Adrenal gland (tissue), 5 donors: ENCODE data around the gene SLC41A2.

ENCODE experiments used
- POLR2A ChIP-seq, 2 donors: fragments of 450-650 bp; IDR thresholded peaks; one replicate each; pipeline ENCODE4 v1.6.1; 2017; ENCODE audit warnings: antibody characterized with exemption in 2 of 2, mild to moderate bottlenecking in 2 of 2, moderate library complexity in 1 of 2
- TF ChIP-seq, protein P1 (sequence below), 6 experiments: fragments of 450-650 bp in 4 of 6; fragments of 200-600 bp in 2 of 6; sonication (generic) in 1 of 6; IDR thresholded peaks; 1 replicate in 5 of 6; 2 replicates in 1 of 6; pipeline versions ENCODE4 v1.5.1 to v1.8.0; 2016 to 2021; ENCODE audit warnings: antibody characterized with exemption in 6 of 6, mild to moderate bottlenecking in 2 of 6, moderate library complexity in 1 of 6
- donor health status: DM: no; HTN: no; CAD: no.

GRCh38 chr12:104958001-104958804 lies at the start of gene SLC41A2:
- TF ChIP-seq, protein P1, sequence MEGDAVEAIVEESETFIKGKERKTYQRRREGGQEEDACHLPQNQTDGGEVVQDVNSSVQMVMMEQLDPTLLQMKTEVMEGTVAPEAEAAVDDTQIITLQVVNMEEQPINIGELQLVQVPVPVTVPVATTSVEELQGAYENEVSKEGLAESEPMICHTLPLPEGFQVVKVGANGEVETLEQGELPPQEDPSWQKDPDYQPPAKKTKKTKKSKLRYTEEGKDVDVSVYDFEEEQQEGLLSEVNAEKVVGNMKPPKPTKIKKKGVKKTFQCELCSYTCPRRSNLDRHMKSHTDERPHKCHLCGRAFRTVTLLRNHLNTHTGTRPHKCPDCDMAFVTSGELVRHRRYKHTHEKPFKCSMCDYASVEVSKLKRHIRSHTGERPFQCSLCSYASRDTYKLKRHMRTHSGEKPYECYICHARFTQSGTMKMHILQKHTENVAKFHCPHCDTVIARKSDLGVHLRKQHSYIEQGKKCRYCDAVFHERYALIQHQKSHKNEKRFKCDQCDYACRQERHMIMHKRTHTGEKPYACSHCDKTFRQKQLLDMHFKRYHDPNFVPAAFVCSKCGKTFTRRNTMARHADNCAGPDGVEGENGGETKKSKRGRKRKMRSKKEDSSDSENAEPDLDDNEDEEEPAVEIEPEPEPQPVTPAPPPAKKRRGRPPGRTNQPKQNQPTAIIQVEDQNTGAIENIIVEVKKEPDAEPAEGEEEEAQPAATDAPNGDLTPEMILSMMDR (IDR thresholded peaks at IDR 0.05) = peak in 3 of 6 experiments; percentile 11 to 55 (median 40)
- peak; percentile 41 to 66 for TF ChIP-seq POLR2A (IDR thresholded peaks at IDR 0.05)
